HCT116 (cell line): Measurements from ENCODE around the gene FBXO15. TPM values are rescaled to one million over a fixed set of nuclear protein-coding genes. Genes with fewer than 3 reads are reported as not detected.

Source experiments
- ATAC-seq: fragments of 200-7000 bp; cut with Tn5 transposase; 2 replicates; pipeline ENCODE4 v1.9.1; 2020; ENCODE audit warnings: mild to moderate bottlenecking, moderate library complexity
- BruUV-seq: library from RNA; stranded (reverse); fragments of 400-500 nt; replicated peaks from 2 replicates; lab custom pipeline; 2021; lab: Mats Ljungman, UMichigan
- CTCF ChIA-PET: fragments of 300-600 bp; sonication (Branson Sonifier 250); formaldehyde crosslinking; loops from one replicate; lab custom pipeline; 2021; ENCODE audit warnings: antibody characterized with exemption; lab: Charles Lee
- POLR2A ChIA-PET: fragments of 300-600, 350-600 bp; sonication (Branson Sonifier 250); formaldehyde crosslinking; loops from one replicate; lab custom pipeline; 2021; ENCODE audit warnings: antibody characterized with exemption; lab: Charles Lee
- RAD21 ChIA-PET, 2 experiments: fragments of 300-600 bp; sonication (Branson Sonifier 250); formaldehyde crosslinking; loops; one replicate each; lab custom pipeline; 2023; ENCODE audit warnings: low total read pairs in 2 of 2; ENCODE audit not compliant: uncharacterized antibody in 2 of 2, unreplicated experiment in 2 of 2, low non-redundant PET in 1 of 2; lab: Charles Lee
- DNase-seq: peaks from one replicate; pipeline ENCODE4 v3.0.0-alpha.2; 2010; ENCODE audit warnings: low read depth, low spot score
- H2AFZ ChIP-seq: fragments of 200-600 bp; shearing (Covaris generic), sonication (generic); 2 replicates; pipeline ENCODE4 v1.6.1; 2017; ENCODE audit warnings: low read depth, mixed run types, mixed read lengths, antibody characterized with exemption, low read length; ENCODE audit not compliant: poor library complexity, severe bottlenecking
- H3K27ac ChIP-seq: 2 replicates; pipeline ENCODE4 v1.5.1; 2012; ENCODE audit warnings: low read depth, low read length
- H3K27me3 ChIP-seq: fragments of 200-600 bp; sonication (generic); 2 replicates; pipeline ENCODE4 v1.6.1; 2016; ENCODE audit warnings: mixed run types, low read length, mixed read lengths; ENCODE audit not compliant: insufficient read depth
- H3K36me3 ChIP-seq, 2 experiments: fragments of 200-500 bp in 1 of 2; fragments of 200-600 bp in 1 of 2; sonication (Bioruptor generic) in 1 of 2; sonication (generic) in 1 of 2; 2 replicates each; pipeline versions ENCODE4 v1.5.1 to v1.6.1; 2014 to 2016; ENCODE audit warnings: low read length in 2 of 2, inconsistent platforms in 1 of 2, mixed read lengths in 1 of 2, mixed run types in 1 of 2; ENCODE audit not compliant: insufficient read depth in 2 of 2, control insufficient read depth in 1 of 2
- H3K4me1 ChIP-seq, 2 experiments: fragments of 200-600 bp in 1 of 2; sonication (generic) in 1 of 2; 2 replicates each; pipeline versions ENCODE4 v1.5.1 to v1.6.1; 2012 to 2017; ENCODE audit warnings: low read length in 2 of 2, inconsistent platforms in 1 of 2, mild to moderate bottlenecking in 1 of 2, mixed read lengths in 1 of 2, mixed run types in 1 of 2, moderate library complexity in 1 of 2; ENCODE audit not compliant: insufficient read depth in 2 of 2, control insufficient read depth in 1 of 2
- H3K4me2 ChIP-seq: fragments of 200-600 bp; sonication (generic); 2 replicates; pipeline ENCODE4 v1.6.1; 2017; ENCODE audit warnings: mixed run types, low read length, mixed read lengths
- H3K4me3 ChIP-seq, 2 experiments: fragments of 200-600 bp in 1 of 2; sonication (generic) in 1 of 2; replicated peaks in 1 of 2; 2 replicates each; pipeline ENCODE4 v1.5.1; 2011 to 2016; ENCODE audit warnings: low read length in 2 of 2, control low read depth in 1 of 2, low read depth in 1 of 2, mild to moderate bottlenecking in 1 of 2, mixed read lengths in 1 of 2, mixed run types in 1 of 2
- H3K79me2 ChIP-seq: fragments of 200-600 bp; sonication (generic); 2 replicates; pipeline ENCODE4 v1.6.1; 2017; ENCODE audit warnings: mild to moderate bottlenecking, mixed run types, low read length, moderate library complexity, mixed read lengths; ENCODE audit not compliant: insufficient read depth
- H3K9ac ChIP-seq: fragments of 200-600 bp; sonication (generic); 2 replicates; pipeline ENCODE4 v1.6.1; 2016; ENCODE audit warnings: low read length, mixed read lengths
- H3K9me2 ChIP-seq: fragments of 200-600 bp; sonication (generic), shearing (Covaris generic); 2 replicates; pipeline ENCODE4 v1.6.1; 2017; ENCODE audit warnings: mixed run types, mild to moderate bottlenecking, moderate library complexity; ENCODE audit not compliant: insufficient read depth
- H3K9me3 ChIP-seq, 2 experiments: fragments of 200-500 bp in 1 of 2; fragments of 200-600 bp in 1 of 2; sonication (Bioruptor generic) in 1 of 2; sonication (generic) in 1 of 2; 2 replicates each; pipeline ENCODE4 v1.6.1; 2014 to 2017; ENCODE audit warnings: low read length in 2 of 2, mixed read lengths in 2 of 2, inconsistent platforms in 1 of 2, low read depth in 1 of 2, mild to moderate bottlenecking in 1 of 2, mixed run types in 1 of 2, moderate library complexity in 1 of 2; ENCODE audit not compliant: control insufficient read depth in 1 of 2, insufficient read depth in 1 of 2
- H4K20me1 ChIP-seq: fragments of 200-600 bp; sonication (generic), shearing (Covaris generic); 2 replicates; pipeline ENCODE4 v1.6.1; 2017; ENCODE audit warnings: mixed run types, mild to moderate bottlenecking, moderate library complexity; ENCODE audit not compliant: insufficient read depth
- CBX3 ChIP-seq: IDR thresholded peaks from 2 replicates; pipeline ENCODE4 v1.6.1; 2012; ENCODE audit warnings: low read depth
- ELF1 ChIP-seq: IDR thresholded peaks from 2 replicates; pipeline ENCODE4 v1.6.1; 2012; ENCODE audit warnings: low read depth, borderline replicate concordance
- EZH2 ChIP-seq: fragments of 200-600 bp; sonication (generic); IDR thresholded peaks from 2 replicates; pipeline ENCODE4 v1.6.1; 2017; ENCODE audit warnings: antibody characterized with exemption, mixed run types
- EZH2phosphoT487 ChIP-seq: fragments of 200-600 bp; IDR thresholded peaks from 2 replicates; pipeline ENCODE4 v1.6.1; 2018; ENCODE audit warnings: antibody characterized with exemption, borderline replicate concordance
- FOSL1 ChIP-seq: IDR thresholded peaks from 2 replicates; pipeline ENCODE4 v1.6.1; 2012; ENCODE audit warnings: low read depth
- JUND ChIP-seq: IDR thresholded peaks from 2 replicates; pipeline ENCODE4 v1.6.1; 2012
- POLR2A ChIP-seq: IDR thresholded peaks from 2 replicates; pipeline ENCODE4 v1.7.0; 2011; ENCODE audit warnings: borderline replicate concordance; ENCODE audit not compliant: insufficient read depth, insufficient read length; ENCODE audit errors: extremely low read depth
- POLR2AphosphoS5 ChIP-seq: IDR thresholded peaks from 2 replicates; pipeline ENCODE4 v1.6.1; 2011; ENCODE audit warnings: mild to moderate bottlenecking, low read depth, low read length, moderate library complexity
- SIN3A ChIP-seq: IDR thresholded peaks from 2 replicates; pipeline ENCODE4 v1.6.1; 2012; ENCODE audit warnings: low read depth
- SP1 ChIP-seq: IDR thresholded peaks from 2 replicates; pipeline ENCODE4 v1.6.1; 2012; ENCODE audit warnings: low read depth
- SRF ChIP-seq: IDR thresholded peaks from 2 replicates; pipeline ENCODE4 v1.6.1; 2012; ENCODE audit warnings: low read depth
- ZFX ChIP-seq: fragments of 450-650 bp; IDR thresholded peaks from 2 replicates; pipeline ENCODE4 v1.6.1; 2017
- ZNF274 ChIP-seq: fragments of 200-500 bp; sonication (Bioruptor generic); IDR thresholded peaks from 2 replicates; pipeline ENCODE4 v1.6.1; 2014; ENCODE audit warnings: mild to moderate bottlenecking, low read depth, low read length, inconsistent platforms
- intact Hi-C: fragments of 100-400 bp; cut with micrococcal nuclease; formaldehyde crosslinking; loops from 2 replicates; pipeline ENCODE4 v1.10.0; 2022
- total RNA-seq: library from RNA; stranded (reverse); gene quantifications from one replicate; pipeline ENCODE4 v1.2.1, GENCODE V29; 2021; ENCODE audit not compliant: unreplicated experiment
- TF ChIP-seq, protein P1 (sequence below): IDR thresholded peaks from 2 replicates; pipeline ENCODE4 v1.6.1; 2012
- TF ChIP-seq, protein P2 (sequence below), 3 experiments: fragments of 200-600 bp in 1 of 3; sonication (generic) in 1 of 3; IDR thresholded peaks in 2 of 3; conservative IDR thresholded peaks in 1 of 3; 2 replicates each; pipeline ENCODE4 v1.5.1; 2012 to 2017; ENCODE audit warnings: low read depth in 2 of 3, low read length in 2 of 3, antibody characterized with exemption in 1 of 3, borderline replicate concordance in 1 of 3, control low read depth in 1 of 3, mild to moderate bottlenecking in 1 of 3, mixed read lengths in 1 of 3, mixed run types in 1 of 3, moderate library complexity in 1 of 3; ENCODE audit not compliant: insufficient read depth in 1 of 3
- TF ChIP-seq, protein P3 (sequence below): IDR thresholded peaks from 2 replicates; pipeline ENCODE4 v1.6.1; 2011; ENCODE audit warnings: mild to moderate bottlenecking, low read length, moderate library complexity; ENCODE audit not compliant: insufficient replicate concordance; ENCODE audit errors: extremely low read depth

The FBXO15 gene
- total RNA-seq, 1 experiment from 2014 or later, result 1.1 TPM

DNA sequence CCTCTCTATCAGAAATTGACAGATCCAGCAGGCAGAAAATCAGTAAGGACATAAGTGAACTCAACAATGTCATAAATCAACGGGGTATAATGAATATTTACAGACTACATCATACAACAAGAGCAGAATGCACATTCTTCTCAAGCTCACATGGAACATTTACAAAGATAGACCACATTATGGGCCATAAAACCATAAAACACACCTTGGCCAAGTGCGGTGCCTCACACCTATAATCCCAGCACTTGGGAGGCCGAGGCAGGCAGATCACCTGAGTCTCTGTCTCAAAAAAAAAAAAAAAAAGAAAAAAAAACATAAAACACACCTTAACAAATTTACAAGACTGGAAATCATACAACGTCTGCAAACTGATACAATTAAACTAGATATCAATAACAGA is 36.7 kb downstream of the FBXO15 start:
- H3K27me3 ChIP-seq, result peaks cover 9% of the 10 kb centered on the region; the same call in 1 of the 2 replicates
- no peak overlapping the region for H3K27ac ChIP-seq
- no peaks in the 10 kb centered on the region; the same call in 1 of the 2 replicates for H4K20me1 ChIP-seq
- intact Hi-C loops, result no loop called here
- no peaks in the 10 kb centered on the region for H3K4me1 ChIP-seq
- BruUV-seq, result no TSS peak
- no peaks in the 10 kb centered on the region for H3K9me2 ChIP-seq
- no peak for TF ChIP-seq EZH2phosphoT487
- no peak for TF ChIP-seq SIN3A
- TF ChIP-seq, protein P1, sequence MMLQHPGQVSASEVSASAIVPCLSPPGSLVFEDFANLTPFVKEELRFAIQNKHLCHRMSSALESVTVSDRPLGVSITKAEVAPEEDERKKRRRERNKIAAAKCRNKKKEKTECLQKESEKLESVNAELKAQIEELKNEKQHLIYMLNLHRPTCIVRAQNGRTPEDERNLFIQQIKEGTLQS, result no peak
- no peak for TF ChIP-seq SP1
- no peak for TF ChIP-seq JUND
- no peak for TF ChIP-seq CBX3
- TF ChIP-seq POLR2AphosphoS5, result no peak
- no peak for TF ChIP-seq ZFX
- no peak for TF ChIP-seq POLR2A
- TF ChIP-seq, protein P2, sequence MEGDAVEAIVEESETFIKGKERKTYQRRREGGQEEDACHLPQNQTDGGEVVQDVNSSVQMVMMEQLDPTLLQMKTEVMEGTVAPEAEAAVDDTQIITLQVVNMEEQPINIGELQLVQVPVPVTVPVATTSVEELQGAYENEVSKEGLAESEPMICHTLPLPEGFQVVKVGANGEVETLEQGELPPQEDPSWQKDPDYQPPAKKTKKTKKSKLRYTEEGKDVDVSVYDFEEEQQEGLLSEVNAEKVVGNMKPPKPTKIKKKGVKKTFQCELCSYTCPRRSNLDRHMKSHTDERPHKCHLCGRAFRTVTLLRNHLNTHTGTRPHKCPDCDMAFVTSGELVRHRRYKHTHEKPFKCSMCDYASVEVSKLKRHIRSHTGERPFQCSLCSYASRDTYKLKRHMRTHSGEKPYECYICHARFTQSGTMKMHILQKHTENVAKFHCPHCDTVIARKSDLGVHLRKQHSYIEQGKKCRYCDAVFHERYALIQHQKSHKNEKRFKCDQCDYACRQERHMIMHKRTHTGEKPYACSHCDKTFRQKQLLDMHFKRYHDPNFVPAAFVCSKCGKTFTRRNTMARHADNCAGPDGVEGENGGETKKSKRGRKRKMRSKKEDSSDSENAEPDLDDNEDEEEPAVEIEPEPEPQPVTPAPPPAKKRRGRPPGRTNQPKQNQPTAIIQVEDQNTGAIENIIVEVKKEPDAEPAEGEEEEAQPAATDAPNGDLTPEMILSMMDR (IDR thresholded peaks at IDR 0.05 in 2 of 3, conservative IDR thresholded peaks at IDR 0.05 in 1 of 3; ENCODE audit: borderline replicate concordance in 1 of 3, insufficient read depth in 1 of 3, low read depth in 2 of 3, low read length in 2 of 3), result no peak
- RAD21 ChIA-PET, result no interaction called here
- H3K36me3 ChIP-seq, result no peaks in the 10 kb centered on the region
- CTCF ChIA-PET, result no interaction called here
- ATAC-seq (no peak), DNase-seq (no peak)
- POLR2A ChIA-PET, result no interaction called here
- H3K4me2 ChIP-seq, result no peak overlapping the region
- H3K9ac ChIP-seq, result no peak overlapping the region
- no peak overlapping the region for H3K4me3 ChIP-seq
- no peak overlapping the region for H2AFZ ChIP-seq
- H3K79me2 ChIP-seq, result no peaks in the 10 kb centered on the region
- no peaks in the 10 kb centered on the region for H3K9me3 ChIP-seq

DNA sequence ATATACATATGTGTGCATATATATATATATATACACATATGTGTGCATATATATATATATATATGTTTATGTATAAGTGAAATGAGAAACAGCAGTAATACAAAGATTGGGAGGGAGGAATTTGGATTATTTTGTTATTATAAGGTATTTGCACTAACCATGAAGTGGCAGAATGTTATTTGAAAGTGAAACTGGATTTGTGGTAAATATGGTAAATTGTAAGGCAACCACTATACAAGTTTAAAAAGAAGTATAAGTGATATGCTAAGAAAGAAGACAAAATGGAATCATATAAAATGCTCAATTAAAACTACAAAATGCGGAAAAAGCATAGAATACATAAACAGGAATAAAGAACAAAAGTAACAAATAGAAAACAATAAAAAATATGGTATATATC is 37.5 kb downstream of the FBXO15 start:
- no peak overlapping the region for H2AFZ ChIP-seq
- BruUV-seq, result no TSS peak
- DNase-seq, result no peak
- H3K79me2 ChIP-seq, result no peaks in the 10 kb centered on the region
- no peaks in the 10 kb centered on the region for H3K36me3 ChIP-seq
- ATAC-seq, result no peak
- no peaks in the 10 kb centered on the region for H3K9me2 ChIP-seq
- ChIA-PET RAD21 (no interaction called here), POLR2A (no interaction called here), CTCF (no interaction called here)
- no peak overlapping the region for H3K4me3 ChIP-seq
- H3K4me2 ChIP-seq, result no peak overlapping the region
- intact Hi-C loops, result no loop called here
- H3K27me3 ChIP-seq, result peaks cover 9% of the 10 kb centered on the region; the same call in 1 of the 2 replicates
- no peaks in the 10 kb centered on the region for H3K9me3 ChIP-seq
- H3K27ac ChIP-seq, result no peak overlapping the region
- H3K9ac ChIP-seq, result no peak overlapping the region
- H4K20me1 ChIP-seq, result no peaks in the 10 kb centered on the region; the same call in 1 of the 2 replicates
- H3K4me1 ChIP-seq, result no peaks in the 10 kb centered on the region
- TF ChIP-seq SP1 (no peak), ZNF274 (no peak), ELF1 (no peak), SRF (no peak), JUND (no peak), CBX3 (no peak), POLR2AphosphoS5 (no peak), SIN3A (no peak), FOSL1 (no peak), EZH2 (no peak)
- TF ChIP-seq, protein P3, sequence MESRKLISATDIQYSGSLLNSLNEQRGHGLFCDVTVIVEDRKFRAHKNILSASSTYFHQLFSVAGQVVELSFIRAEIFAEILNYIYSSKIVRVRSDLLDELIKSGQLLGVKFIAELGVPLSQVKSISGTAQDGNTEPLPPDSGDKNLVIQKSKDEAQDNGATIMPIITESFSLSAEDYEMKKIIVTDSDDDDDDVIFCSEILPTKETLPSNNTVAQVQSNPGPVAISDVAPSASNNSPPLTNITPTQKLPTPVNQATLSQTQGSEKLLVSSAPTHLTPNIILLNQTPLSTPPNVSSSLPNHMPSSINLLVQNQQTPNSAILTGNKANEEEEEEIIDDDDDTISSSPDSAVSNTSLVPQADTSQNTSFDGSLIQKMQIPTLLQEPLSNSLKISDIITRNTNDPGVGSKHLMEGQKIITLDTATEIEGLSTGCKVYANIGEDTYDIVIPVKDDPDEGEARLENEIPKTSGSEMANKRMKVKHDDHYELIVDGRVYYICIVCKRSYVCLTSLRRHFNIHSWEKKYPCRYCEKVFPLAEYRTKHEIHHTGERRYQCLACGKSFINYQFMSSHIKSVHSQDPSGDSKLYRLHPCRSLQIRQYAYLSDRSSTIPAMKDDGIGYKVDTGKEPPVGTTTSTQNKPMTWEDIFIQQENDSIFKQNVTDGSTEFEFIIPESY, result no peak
